Measurements from ENCODE around the gene DPPA5. TPM values are rescaled to one million over a fixed set of nuclear protein-coding genes. Genes with fewer than 3 reads are reported as not detected.

DPPA5 gene
- total RNA-seq, 1 experiment from 2014 or later: not detected

DNA sequence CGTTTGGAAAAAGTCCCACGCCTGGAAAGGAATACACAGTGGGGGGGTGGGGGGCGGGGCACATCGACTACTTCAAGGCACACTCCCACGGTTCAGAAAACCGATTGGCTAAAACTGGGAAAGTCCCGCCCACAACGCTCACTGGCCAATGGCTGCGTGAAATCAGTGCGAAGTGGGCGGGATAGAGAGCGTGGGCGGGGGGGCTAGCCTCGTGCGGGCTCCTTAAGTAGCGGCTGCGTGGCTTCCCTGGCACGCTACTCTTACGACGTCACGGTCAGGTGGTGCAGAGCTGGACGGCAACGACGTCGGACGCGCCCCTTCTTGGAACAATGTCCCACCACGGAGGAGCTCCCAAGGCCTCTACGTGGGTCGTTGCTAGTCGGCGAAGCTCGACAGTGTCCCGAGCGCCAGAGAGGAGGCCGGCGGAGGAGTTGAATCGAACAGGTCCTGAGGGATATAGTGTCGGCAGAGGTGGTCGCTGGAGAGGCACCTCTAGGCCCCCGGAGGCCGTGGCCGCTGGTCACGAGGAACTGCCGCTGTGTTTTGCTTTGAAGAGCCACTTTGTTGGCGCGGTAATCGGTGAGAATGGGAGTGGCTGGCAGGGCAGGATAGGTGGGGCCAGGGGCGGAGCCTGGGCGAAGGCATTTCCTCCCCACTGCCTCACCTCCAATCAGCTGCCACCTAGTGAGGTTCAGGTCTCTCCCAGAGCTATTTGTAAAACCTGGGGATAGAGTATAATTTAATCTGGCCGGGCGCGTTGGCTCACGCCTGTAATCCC is 40.7 kb upstream of the DPPA5 start, which contains the start of gene DDX43:
DDX43 (plus strand) TSS at position 252 of the 778 bp plus-strand sequence; CDS start at position 330, 78 bp downstream.
- Histone ChIP-seq H3K4me2 (ENCODE audit: low read length) (no peak within 1 kb of the TSS), H3K9ac (ENCODE audit: low read length) (no peak within 1 kb of the TSS)

GRCh38 chr6:73393278-73393677 is 39.2 kb upstream of the DPPA5 start:
- Histone ChIP-seq H3K79me2 (ENCODE audit: insufficient read depth, low read length) (no peaks in the 10 kb centered on the region), H3K4me3 (replicated peaks in 1 of 2; ENCODE audit: low read depth in 1 of 2, low read length in 2 of 2) (no peak overlapping the region), H3K9me2 (ENCODE audit: insufficient read depth) (no peaks in the 10 kb centered on the region; the same call in 1 of the 2 replicates), H3K27ac (ENCODE audit: low read depth, low read length) (no peak overlapping the region), H4K20me1 (ENCODE audit: insufficient read depth) (no peaks in the 10 kb centered on the region), H3K9ac (ENCODE audit: low read length) (no peak overlapping the region), H3K27me3 (ENCODE audit: insufficient read depth, low read length) (no peaks in the 10 kb centered on the region), H3K36me3 (ENCODE audit: control insufficient read depth in 1 of 2, insufficient read depth in 2 of 2, low read length in 2 of 2) (no peaks in the 10 kb centered on the region), H3K4me2 (ENCODE audit: low read length) (no peak overlapping the region), H3K9me3 (ENCODE audit: control insufficient read depth in 1 of 2, insufficient read depth in 1 of 2, low read depth in 1 of 2, low read length in 2 of 2) (no peaks in the 10 kb centered on the region), H2AFZ (ENCODE audit: low read depth, low read length, poor library complexity, severe bottlenecking) (no peak overlapping the region), H3K4me1 (ENCODE audit: control insufficient read depth in 1 of 2, insufficient read depth in 2 of 2, low read length in 2 of 2) (peaks cover 16 to 38% of the 10 kb centered on the region in 2 experiments)
- RAD21 ChIA-PET (ENCODE audit: low non-redundant PET in 1 of 2, low total read pairs in 2 of 2, uncharacterized antibody in 2 of 2, unreplicated experiment in 2 of 2): no interaction called here
- TF ChIP-seq FOSL1 (IDR thresholded peaks at IDR 0.05; ENCODE audit: low read depth) (no peak), CBX3 (IDR thresholded peaks at IDR 0.05; ENCODE audit: low read depth) (no peak), RAD21 (IDR thresholded peaks at IDR 0.05; ENCODE audit: low read depth) (no peak), SIN3A (IDR thresholded peaks at IDR 0.05; ENCODE audit: low read depth) (no peak), SRF (IDR thresholded peaks at IDR 0.05; ENCODE audit: low read depth) (no peak), CEBPB (IDR thresholded peaks at IDR 0.05; ENCODE audit: low read depth) (no peak), POLR2AphosphoS5 (IDR thresholded peaks at IDR 0.05; ENCODE audit: low read depth, low read length) (no peak), EZH2phosphoT487 (IDR thresholded peaks at IDR 0.05; ENCODE audit: borderline replicate concordance) (no peak), SP1 (IDR thresholded peaks at IDR 0.05; ENCODE audit: low read depth) (no peak), EZH2 (IDR thresholded peaks at IDR 0.05) (no peak)
- TF ChIP-seq, protein P1, sequence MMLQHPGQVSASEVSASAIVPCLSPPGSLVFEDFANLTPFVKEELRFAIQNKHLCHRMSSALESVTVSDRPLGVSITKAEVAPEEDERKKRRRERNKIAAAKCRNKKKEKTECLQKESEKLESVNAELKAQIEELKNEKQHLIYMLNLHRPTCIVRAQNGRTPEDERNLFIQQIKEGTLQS (IDR thresholded peaks at IDR 0.05): no peak
- TF ChIP-seq, protein P2, sequence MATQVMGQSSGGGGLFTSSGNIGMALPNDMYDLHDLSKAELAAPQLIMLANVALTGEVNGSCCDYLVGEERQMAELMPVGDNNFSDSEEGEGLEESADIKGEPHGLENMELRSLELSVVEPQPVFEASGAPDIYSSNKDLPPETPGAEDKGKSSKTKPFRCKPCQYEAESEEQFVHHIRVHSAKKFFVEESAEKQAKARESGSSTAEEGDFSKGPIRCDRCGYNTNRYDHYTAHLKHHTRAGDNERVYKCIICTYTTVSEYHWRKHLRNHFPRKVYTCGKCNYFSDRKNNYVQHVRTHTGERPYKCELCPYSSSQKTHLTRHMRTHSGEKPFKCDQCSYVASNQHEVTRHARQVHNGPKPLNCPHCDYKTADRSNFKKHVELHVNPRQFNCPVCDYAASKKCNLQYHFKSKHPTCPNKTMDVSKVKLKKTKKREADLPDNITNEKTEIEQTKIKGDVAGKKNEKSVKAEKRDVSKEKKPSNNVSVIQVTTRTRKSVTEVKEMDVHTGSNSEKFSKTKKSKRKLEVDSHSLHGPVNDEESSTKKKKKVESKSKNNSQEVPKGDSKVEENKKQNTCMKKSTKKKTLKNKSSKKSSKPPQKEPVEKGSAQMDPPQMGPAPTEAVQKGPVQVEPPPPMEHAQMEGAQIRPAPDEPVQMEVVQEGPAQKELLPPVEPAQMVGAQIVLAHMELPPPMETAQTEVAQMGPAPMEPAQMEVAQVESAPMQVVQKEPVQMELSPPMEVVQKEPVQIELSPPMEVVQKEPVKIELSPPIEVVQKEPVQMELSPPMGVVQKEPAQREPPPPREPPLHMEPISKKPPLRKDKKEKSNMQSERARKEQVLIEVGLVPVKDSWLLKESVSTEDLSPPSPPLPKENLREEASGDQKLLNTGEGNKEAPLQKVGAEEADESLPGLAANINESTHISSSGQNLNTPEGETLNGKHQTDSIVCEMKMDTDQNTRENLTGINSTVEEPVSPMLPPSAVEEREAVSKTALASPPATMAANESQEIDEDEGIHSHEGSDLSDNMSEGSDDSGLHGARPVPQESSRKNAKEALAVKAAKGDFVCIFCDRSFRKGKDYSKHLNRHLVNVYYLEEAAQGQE (IDR thresholded peaks at IDR 0.05; ENCODE audit: low read depth): no peak
- intact Hi-C loops (cut with micrococcal nuclease): no loop called here
- no peak for DNase-seq (ENCODE audit: low read depth, low spot score)
- CTCF ChIA-PET: no interaction called here
- ATAC-seq: no peak
- no TSS peak for BruUV-seq (replicated peaks)
- POLR2A ChIA-PET: no interaction called here

More for the DNA sequence above, 40.7 kb upstream of the DPPA5 start, which contains the start of gene DDX43:
- Histone ChIP-seq H2AFZ (ENCODE audit: low read depth, low read length, poor library complexity, severe bottlenecking) (no peak within 1 kb of the TSS), H3K79me2 (ENCODE audit: insufficient read depth, low read length) (no peaks in the 10 kb centered on the region), H3K27me3 (ENCODE audit: insufficient read depth, low read length) (no peaks in the 10 kb centered on the region), H3K36me3 (ENCODE audit: control insufficient read depth in 1 of 2, insufficient read depth in 2 of 2, low read length in 2 of 2) (no peaks in the 10 kb centered on the region), H4K20me1 (ENCODE audit: insufficient read depth) (no peaks in the 10 kb centered on the region), H3K4me3 (replicated peaks in 1 of 2; ENCODE audit: low read depth in 1 of 2, low read length in 2 of 2) (no peak within 1 kb of the TSS), H3K9me2 (ENCODE audit: insufficient read depth) (no peaks in the 10 kb centered on the region; the same call in 1 of the 2 replicates), H3K9me3 (ENCODE audit: control insufficient read depth in 1 of 2, insufficient read depth in 1 of 2, low read depth in 1 of 2, low read length in 2 of 2) (no peaks in the 10 kb centered on the region), H3K4me1 (ENCODE audit: control insufficient read depth in 1 of 2, insufficient read depth in 2 of 2, low read length in 2 of 2) (peaks cover 12 to 28% of the 10 kb centered on the region in 2 experiments), H3K27ac (ENCODE audit: low read depth, low read length) (no peak within 1 kb of the TSS)
- ChIA-PET CTCF (no interaction called here), RAD21 (ENCODE audit: low non-redundant PET in 1 of 2, low total read pairs in 2 of 2, uncharacterized antibody in 2 of 2, unreplicated experiment in 2 of 2) (no interaction called here), POLR2A (no interaction called here)
- ATAC-seq: peak; percentile 52
- no peak for DNase-seq (ENCODE audit: low read depth, low spot score)
- no peak for TF ChIP-seq FOSL1 (IDR thresholded peaks at IDR 0.05; ENCODE audit: low read depth)
- no peak for TF ChIP-seq SIN3A (IDR thresholded peaks at IDR 0.05; ENCODE audit: low read depth)
- TF ChIP-seq YY1 (IDR thresholded peaks at IDR 0.05; ENCODE audit: extremely low read depth, insufficient replicate concordance, low read depth, low read length): no peak
- intact Hi-C loops (cut with micrococcal nuclease): no loop called here
- BruUV-seq (replicated peaks): no TSS peak

Measured in HCT116 (cell line).